K562 (cell line): Measurements from ENCODE around the gene PRSS23. TPM values are rescaled to one million over a fixed set of nuclear protein-coding genes. Genes with fewer than 3 reads are reported as not detected.

ENCODE experiments used
- BRCA1 ChIP-seq, 2 experiments: fragments of 450-650 bp in 1 of 2; sonication (generic) in 1 of 2; formaldehyde crosslinking in 1 of 2; IDR thresholded peaks; 2 replicates each; pipeline versions ENCODE4 v1.5.0 to v1.6.1; 2017 to 2020; ENCODE audit warnings: mild to moderate bottlenecking in 1 of 2, missing genetic modification reagents in 1 of 2
- CTBP1 ChIP-seq: fragments of 450-650 bp; IDR thresholded peaks from 2 replicates; pipeline ENCODE4 v1.6.1; 2016; ENCODE audit warnings: borderline replicate concordance
- ELK1 ChIP-seq: sonication (generic); formaldehyde crosslinking; IDR thresholded peaks from 2 replicates; pipeline ENCODE4 v1.8.1; 2022; ENCODE audit warnings: missing genetic modification reagents
- ETV1 ChIP-seq: fragments of 450-650 bp; conservative IDR thresholded peaks from 2 replicates; pipeline ENCODE4 v1.6.1; 2016; ENCODE audit warnings: missing genetic modification characterization, control low read depth, low read depth, missing compliant biosample characterization
- HDAC1 ChIP-seq, 2 experiments: fragments of 450-650 bp; IDR thresholded peaks; 2 replicates each; pipeline ENCODE4 v1.6.1; 2016 to 2017; ENCODE audit warnings: inconsistent platforms in 1 of 2, mild to moderate bottlenecking in 1 of 2, moderate library complexity in 1 of 2
- HMBOX1 ChIP-seq: sonication (generic); IDR thresholded peaks from 2 replicates; pipeline ENCODE4 v1.6.1; 2016
- HMGN3 ChIP-seq: IDR thresholded peaks from 2 replicates; pipeline ENCODE4 v1.6.1; 2011; ENCODE audit warnings: borderline replicate concordance, low read depth, mild to moderate bottlenecking, mixed read lengths, low read length; ENCODE audit not compliant: insufficient read length; ENCODE audit errors: extremely low read depth
- KDM5B ChIP-seq: fragments of 200-600 bp; sonication (generic); IDR thresholded peaks from 2 replicates; pipeline ENCODE4 v1.6.1; 2012; ENCODE audit warnings: low read depth, mild to moderate bottlenecking, moderate library complexity, low read length, control low read depth, inconsistent platforms; ENCODE audit not compliant: insufficient replicate concordance
- NFE2 ChIP-seq: IDR thresholded peaks from 2 replicates; pipeline ENCODE4 v1.6.1; 2014; ENCODE audit warnings: antibody characterized with exemption, low read depth
- NKRF ChIP-seq: fragments of 450-650 bp; IDR thresholded peaks from 2 replicates; pipeline ENCODE4 v1.6.1; 2016; ENCODE audit warnings: borderline replicate concordance
- NR2F6 ChIP-seq: fragments of 450-650 bp; formaldehyde crosslinking; IDR thresholded peaks from 2 replicates; pipeline ENCODE4 v1.4.0; 2020; ENCODE audit warnings: mild to moderate bottlenecking
- NR3C1 ChIP-seq: sonication (generic); formaldehyde crosslinking; IDR thresholded peaks from 2 replicates; pipeline ENCODE4 v1.8.1; 2022; ENCODE audit warnings: missing genetic modification reagents
- RB1 ChIP-seq: fragments of 450-650 bp; IDR thresholded peaks from 2 replicates; pipeline ENCODE4 v1.6.1; 2017; ENCODE audit warnings: low read depth, mild to moderate bottlenecking
- SRSF9 ChIP-seq: fragments of 200-400 bp; formaldehyde crosslinking; IDR thresholded peaks from 2 replicates; pipeline ENCODE4 v1.6.1; 2017; ENCODE audit warnings: low read depth, low read length, borderline replicate concordance
- STAT5B ChIP-seq: fragments of 250-450 bp; sonication (Bioruptor Pico); IDR thresholded peaks from 2 replicates; pipeline ENCODE4 v1.8.0; 2021; ENCODE audit warnings: mild to moderate bottlenecking, inconsistent platforms
- TAL1 ChIP-seq: fragments of 450-650 bp; IDR thresholded peaks from 2 replicates; pipeline ENCODE4 v1.6.1; 2016; ENCODE audit warnings: mild to moderate bottlenecking
- ZBTB17 ChIP-seq: fragments of 450-650 bp; formaldehyde crosslinking; IDR thresholded peaks from 2 replicates; pipeline ENCODE4 v1.4.0; 2020; ENCODE audit warnings: mild to moderate bottlenecking
- ZNF282 ChIP-seq: sonication (generic); formaldehyde crosslinking; IDR thresholded peaks from 2 replicates; pipeline ENCODE4 v1.8.1; 2023; ENCODE audit warnings: missing genetic modification reagents
- ZNF316 ChIP-seq: fragments of 450-650 bp; IDR thresholded peaks from 2 replicates; pipeline ENCODE4 v1.6.1; 2016
- ZNF507 ChIP-seq: conservative IDR thresholded peaks from 2 replicates; pipeline ENCODE4 v1.6.1; 2017; ENCODE audit warnings: missing genetic modification characterization, missing compliant biosample characterization
- polyA plus RNA-seq, 8 experiments: library from polyadenylated mRNA; depleted of rRNA in 4 of 8; stranded (reverse) in 5 of 8; unstranded in 3 of 8; fragments of >200 nt; fragmentation: Nextera tagmentation in 2 of 8; fragmentation: Illumina TruSeq in 1 of 8; extraction: Ambion mirVana in 2 of 8; extraction: Trizol in 1 of 8; gene quantifications; 2 replicates each; pipeline versions ENCODE4 v1.2.1 to v1.2.3, GENCODE V29; 2011 to 2014; ENCODE audit warnings: inconsistent platforms in 1 of 8, missing spikeins in 1 of 8
- total RNA-seq, 7 experiments: library from RNA; depleted of rRNA in 6 of 7; stranded (reverse); fragments of >200 nt in 6 of 7; fragmentation: Illumina TruSeq in 2 of 7; extraction: Trizol in 2 of 7; gene quantifications; 2 replicates each; pipeline versions ENCODE4 v1.2.1 to v1.2.3, GENCODE V29; 2011 to 2021; ENCODE audit warnings: low replicate concordance in 1 of 7

The PRSS23 gene
- total and polyA plus RNA-seq, 9 of the 15 experiments (the other 6 are each of a cell fraction or from before 2014, with no cell fraction given), result 0.04 to 0.51 (median 0.11) TPM; not detected in 2

GRCh38 chr11:86790195-86790725 lies 10.1 kb upstream of the PRSS23 start (continued):
- no peak for TF ChIP-seq NKRF
- TF ChIP-seq TAL1, result no peak
- no peak for TF ChIP-seq RB1
- TF ChIP-seq ETV1 (tag), result no peak
- TF ChIP-seq ZNF282 (CRISPR knock-in tag), result no peak
- no peak for TF ChIP-seq STAT5B (CRISPR knock-in tag)
- TF ChIP-seq NR3C1 (CRISPR knock-in tag), result no peak
- no peak for TF ChIP-seq BRCA1 (IDR thresholded peaks at IDR 0.05)
- TF ChIP-seq BRCA1 (CRISPR knock-in tag; IDR thresholded peaks at IDR 0.05), result no peak
- TF ChIP-seq NR2F6, result no peak
- TF ChIP-seq HMGN3, result no peak
- no peak for TF ChIP-seq HDAC1 (IDR thresholded peaks at IDR 0.05)
- no peak for TF ChIP-seq CTBP1
- TF ChIP-seq SRSF9, result no peak
- peak; percentile 43 for TF ChIP-seq ZNF316
- TF ChIP-seq ZNF507, result no peak
- no peak for TF ChIP-seq HMBOX1
- peak; percentile 66; the same call in 1 of the 2 replicates for TF ChIP-seq NFE2
- no peak for TF ChIP-seq ZBTB17 (CRISPR knock-in tag)
- TF ChIP-seq ELK1, result no peak
- no peak for TF ChIP-seq KDM5B
